Measurements from ENCODE around the gene ZBTB24. TPM values are rescaled to one million over a fixed set of nuclear protein-coding genes. Genes with fewer than 3 reads are reported as not detected.

Gene ZBTB24
- total RNA-seq, 1 experiment from 2014 or later = 11.5 TPM

- no peak for DNase-seq
- Mint-ChIP-seq H3K27me3 (ENCODE audit: unreplicated experiment) (no peaks in the 10 kb centered on the region), H3K4me3 (ENCODE audit: low read depth, unreplicated experiment) (no peak overlapping the region), H3K9me3 (ENCODE audit: low read depth, unreplicated experiment) (no peaks in the 10 kb centered on the region), H3K27ac (ENCODE audit: unreplicated experiment) (no peak overlapping the region), H3K4me1 (ENCODE audit: low read depth, unreplicated experiment) (peaks cover 23% of the 10 kb centered on the region), H3K36me3 (ENCODE audit: insufficient read depth, unreplicated experiment) (peaks cover 55% of the 10 kb centered on the region)
- BruUV-seq (replicated peaks) = no TSS peak
- TF ChIP-seq, protein P1, sequence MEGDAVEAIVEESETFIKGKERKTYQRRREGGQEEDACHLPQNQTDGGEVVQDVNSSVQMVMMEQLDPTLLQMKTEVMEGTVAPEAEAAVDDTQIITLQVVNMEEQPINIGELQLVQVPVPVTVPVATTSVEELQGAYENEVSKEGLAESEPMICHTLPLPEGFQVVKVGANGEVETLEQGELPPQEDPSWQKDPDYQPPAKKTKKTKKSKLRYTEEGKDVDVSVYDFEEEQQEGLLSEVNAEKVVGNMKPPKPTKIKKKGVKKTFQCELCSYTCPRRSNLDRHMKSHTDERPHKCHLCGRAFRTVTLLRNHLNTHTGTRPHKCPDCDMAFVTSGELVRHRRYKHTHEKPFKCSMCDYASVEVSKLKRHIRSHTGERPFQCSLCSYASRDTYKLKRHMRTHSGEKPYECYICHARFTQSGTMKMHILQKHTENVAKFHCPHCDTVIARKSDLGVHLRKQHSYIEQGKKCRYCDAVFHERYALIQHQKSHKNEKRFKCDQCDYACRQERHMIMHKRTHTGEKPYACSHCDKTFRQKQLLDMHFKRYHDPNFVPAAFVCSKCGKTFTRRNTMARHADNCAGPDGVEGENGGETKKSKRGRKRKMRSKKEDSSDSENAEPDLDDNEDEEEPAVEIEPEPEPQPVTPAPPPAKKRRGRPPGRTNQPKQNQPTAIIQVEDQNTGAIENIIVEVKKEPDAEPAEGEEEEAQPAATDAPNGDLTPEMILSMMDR (IDR thresholded peaks at IDR 0.05; ENCODE audit: unreplicated experiment) = no peak
- CTCF ChIA-PET = no interaction called here
- intact Hi-C loops (cut with micrococcal nuclease; ENCODE audit: unreplicated experiment) = no loop called here
Measured at GRCh38 chr6:109474995-109475394, 8.0 kb downstream of the ZBTB24 start.

DNA sequence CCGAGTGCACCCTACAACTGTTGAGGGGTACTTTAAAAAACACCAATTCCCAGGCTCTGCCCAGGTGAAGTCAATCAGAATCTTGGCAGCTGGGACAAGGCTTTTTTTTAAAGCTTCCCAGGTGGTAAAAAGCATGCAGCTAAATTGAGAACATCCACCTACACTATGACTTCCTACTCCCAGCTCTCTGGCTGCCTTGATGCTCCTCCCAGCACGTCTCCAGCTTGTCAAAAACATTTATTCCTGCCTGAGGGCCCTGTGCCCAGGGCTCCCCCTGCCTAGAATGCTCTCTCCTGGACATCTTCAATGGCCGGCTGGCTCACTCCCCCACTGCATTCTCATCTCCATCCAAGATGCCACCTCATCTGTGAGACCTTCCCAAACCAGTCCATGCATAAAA is 9.9 kb downstream of the ZBTB24 start:
- Mint-ChIP-seq H3K4me3 (ENCODE audit: low read depth, unreplicated experiment) (no peak overlapping the region), H3K4me1 (ENCODE audit: low read depth, unreplicated experiment) (peaks cover 15% of the 10 kb centered on the region), H3K27ac (ENCODE audit: unreplicated experiment) (no peak overlapping the region), H3K9me3 (ENCODE audit: low read depth, unreplicated experiment) (no peaks in the 10 kb centered on the region), H3K27me3 (ENCODE audit: unreplicated experiment) (no peaks in the 10 kb centered on the region), H3K36me3 (ENCODE audit: insufficient read depth, unreplicated experiment) (peaks cover 53% of the 10 kb centered on the region)
- TF ChIP-seq, protein P1 (IDR thresholded peaks at IDR 0.05; ENCODE audit: unreplicated experiment) = no peak
- intact Hi-C loops (cut with micrococcal nuclease; ENCODE audit: unreplicated experiment) = no loop called here
- no TSS peak for BruUV-seq (replicated peaks)
- DNase-seq = no peak
- CTCF ChIA-PET = no interaction called here

GRCh38 chr6:109472132-109472995 is 10.7 kb downstream of the ZBTB24 start:
- no peaks in the 10 kb centered on the region for H3K27me3 Mint-ChIP-seq (ENCODE audit: unreplicated experiment)
- H3K27ac Mint-ChIP-seq (ENCODE audit: unreplicated experiment) = no peak overlapping the region
- H3K9me3 Mint-ChIP-seq (ENCODE audit: low read depth, unreplicated experiment) = no peaks in the 10 kb centered on the region
- CTCF ChIA-PET = no interaction called here
- H3K4me3 Mint-ChIP-seq (ENCODE audit: low read depth, unreplicated experiment) = no peak overlapping the region
- BruUV-seq (replicated peaks) = no TSS peak
- H3K36me3 Mint-ChIP-seq (ENCODE audit: insufficient read depth, unreplicated experiment) = peaks cover 53% of the 10 kb centered on the region
- intact Hi-C loops (cut with micrococcal nuclease; ENCODE audit: unreplicated experiment) = no loop called here
- TF ChIP-seq, protein P1 (IDR thresholded peaks at IDR 0.05; ENCODE audit: unreplicated experiment) = no peak
- no peak for DNase-seq
- H3K4me1 Mint-ChIP-seq (ENCODE audit: low read depth, unreplicated experiment) = peaks cover 10% of the 10 kb centered on the region

DNA sequence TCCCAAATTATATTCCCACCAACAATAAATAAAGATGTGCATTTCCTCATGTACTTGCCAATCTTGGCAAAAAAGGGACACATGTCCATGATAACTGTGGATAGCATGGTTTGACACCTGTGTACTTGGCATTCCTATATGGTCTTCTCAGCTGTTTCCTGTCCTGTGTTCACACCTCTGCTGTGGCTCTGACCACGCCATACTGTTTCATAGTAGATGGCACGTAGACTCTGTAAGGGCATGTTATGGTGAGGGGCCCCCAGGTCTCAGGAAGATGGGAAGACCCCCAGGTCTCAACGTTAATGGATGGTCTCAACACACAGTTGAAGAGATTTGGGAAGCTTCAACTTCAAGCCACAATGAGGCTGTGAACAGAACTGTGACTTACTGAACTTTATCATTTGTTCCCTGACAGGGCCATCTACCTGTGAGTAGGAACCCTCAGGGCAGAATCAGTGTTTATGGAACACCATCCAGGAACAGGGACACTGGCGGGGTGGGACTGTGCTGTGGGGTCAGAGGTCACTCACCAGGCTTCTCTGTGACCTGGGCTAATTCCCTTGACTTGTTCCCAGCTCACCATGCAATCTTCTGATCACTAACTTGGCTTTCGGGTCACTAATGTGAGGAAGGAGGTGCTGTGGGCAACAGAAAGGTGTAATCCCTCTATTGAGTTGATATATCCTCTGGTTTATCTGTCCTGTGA is 11.8 kb downstream of the ZBTB24 start:
- intact Hi-C loops (cut with micrococcal nuclease; ENCODE audit: unreplicated experiment) = no loop called here
- H3K27ac Mint-ChIP-seq (ENCODE audit: unreplicated experiment) = no peak overlapping the region
- DNase-seq = no peak
- H3K27me3 Mint-ChIP-seq (ENCODE audit: unreplicated experiment) = no peaks in the 10 kb centered on the region
- no TSS peak for BruUV-seq (replicated peaks)
- CTCF ChIA-PET = no interaction called here
- no peak overlapping the region for H3K4me3 Mint-ChIP-seq (ENCODE audit: low read depth, unreplicated experiment)
- H3K36me3 Mint-ChIP-seq (ENCODE audit: insufficient read depth, unreplicated experiment) = peaks cover 63% of the 10 kb centered on the region
- no peaks in the 10 kb centered on the region for H3K9me3 Mint-ChIP-seq (ENCODE audit: low read depth, unreplicated experiment)
- H3K4me1 Mint-ChIP-seq (ENCODE audit: low read depth, unreplicated experiment) = peaks cover 8% of the 10 kb centered on the region
- TF ChIP-seq, protein P1 (IDR thresholded peaks at IDR 0.05; ENCODE audit: unreplicated experiment) = no peak

All from Calu3 (cell line).